Stimulated activated CD4-positive, alpha-beta T cell treated with anti-CD3 and anti-CD28 coated beads, Interleukin-15, amount 100 ng/mL, for 1 hour (primary cell): Measurements from ENCODE around the gene ARHGEF7.

ENCODE experiments used
- DNase-seq, 2 donors: peaks; one replicate each; pipeline ENCODE4 v3.0.0-alpha.2; 2020; ENCODE audit warnings: low read depth in 1 of 2, low spot score in 1 of 2

ARHGEF7 gene

DNA sequence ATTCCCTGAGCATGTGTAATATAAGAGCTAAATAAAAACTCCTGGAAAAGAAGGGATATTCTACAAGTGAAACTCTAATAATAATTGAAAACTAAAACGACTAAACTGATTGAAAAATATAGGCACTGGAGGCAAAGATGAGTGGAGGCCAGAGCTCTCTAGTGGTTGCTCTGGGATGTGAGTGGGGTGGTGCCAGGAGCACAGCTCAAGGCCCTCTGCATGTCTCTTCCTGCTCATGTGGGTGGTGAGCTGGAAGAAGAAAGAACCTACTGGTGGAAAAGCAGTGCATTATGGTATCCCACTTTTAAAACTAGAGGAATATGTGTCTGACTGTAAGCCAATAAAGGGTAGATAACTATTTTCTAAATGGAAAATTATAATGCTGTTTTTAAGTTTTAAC lies 15.8 kb upstream of the ARHGEF7 start:
- no peak for DNase-seq

DNA sequence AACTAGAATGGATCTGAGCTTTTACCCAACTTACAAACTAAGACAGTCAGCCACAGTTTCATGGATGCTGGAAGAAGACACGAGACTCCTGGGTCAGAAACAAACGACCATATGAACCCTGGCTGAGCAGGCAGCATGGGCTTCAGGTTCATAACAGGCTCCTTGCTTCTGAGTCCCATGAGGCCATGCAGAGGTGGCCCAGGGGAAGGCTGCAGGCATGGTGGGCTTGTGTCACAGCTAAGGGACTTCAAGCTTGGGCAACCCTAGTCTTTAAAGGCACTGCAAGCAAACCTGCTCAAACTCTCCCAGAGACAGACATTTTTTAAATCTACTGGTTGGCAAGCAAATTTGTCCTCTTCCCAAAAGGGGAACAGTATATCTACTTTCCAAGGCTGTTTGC lies 5.1 kb upstream of the ARHGEF7 start:
- DNase-seq: no peak

DNA sequence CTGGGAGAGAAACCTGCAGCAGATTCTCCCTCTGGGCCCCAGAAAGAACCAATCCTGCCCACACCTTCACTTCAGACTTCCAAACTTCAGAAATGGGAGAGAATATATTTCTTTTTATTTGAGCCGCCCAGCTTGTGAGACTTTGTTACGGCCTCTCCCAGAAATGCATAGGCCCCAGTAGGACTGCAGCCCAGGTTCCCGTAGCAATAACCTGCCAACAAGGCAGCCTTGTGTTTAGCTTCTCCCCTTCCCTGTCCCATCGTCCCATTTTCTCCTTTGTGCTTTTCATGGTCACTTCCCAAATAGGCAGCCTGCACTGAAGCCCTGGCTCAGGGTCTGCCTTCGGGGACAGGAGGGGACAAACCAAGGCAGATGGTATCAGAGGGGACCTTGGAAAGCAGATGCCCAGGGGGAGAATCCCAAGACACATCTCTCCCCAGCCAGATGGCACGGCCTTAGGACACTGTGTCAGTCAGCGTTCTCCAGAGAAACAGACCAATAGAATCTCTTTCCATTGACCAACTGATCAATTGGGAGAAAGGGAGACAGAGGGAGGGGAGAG lies 3.7 kb upstream of the ARHGEF7 start:
- no peak for DNase-seq

DNA sequence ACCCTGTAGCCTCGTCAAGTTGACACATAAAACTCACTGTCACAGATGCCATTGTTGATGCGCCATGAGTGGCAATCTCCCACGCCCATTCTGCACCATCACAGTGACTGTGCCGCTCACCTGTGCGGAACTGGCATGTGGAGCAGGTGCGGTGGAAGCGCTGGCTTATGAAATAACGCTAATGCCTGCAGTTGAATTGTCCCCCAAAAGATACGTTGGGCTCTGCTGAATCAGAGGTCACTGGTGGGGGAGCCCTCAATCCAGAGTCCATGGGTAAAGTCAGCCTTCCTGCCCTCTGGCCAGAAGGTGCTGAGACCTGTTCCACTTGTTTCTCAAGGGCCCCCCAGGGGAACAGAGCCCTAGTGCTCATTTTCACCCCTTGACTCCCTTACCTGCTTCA lies 2.9 kb upstream of the ARHGEF7 start:
- DNase-seq: no peak

DNA sequence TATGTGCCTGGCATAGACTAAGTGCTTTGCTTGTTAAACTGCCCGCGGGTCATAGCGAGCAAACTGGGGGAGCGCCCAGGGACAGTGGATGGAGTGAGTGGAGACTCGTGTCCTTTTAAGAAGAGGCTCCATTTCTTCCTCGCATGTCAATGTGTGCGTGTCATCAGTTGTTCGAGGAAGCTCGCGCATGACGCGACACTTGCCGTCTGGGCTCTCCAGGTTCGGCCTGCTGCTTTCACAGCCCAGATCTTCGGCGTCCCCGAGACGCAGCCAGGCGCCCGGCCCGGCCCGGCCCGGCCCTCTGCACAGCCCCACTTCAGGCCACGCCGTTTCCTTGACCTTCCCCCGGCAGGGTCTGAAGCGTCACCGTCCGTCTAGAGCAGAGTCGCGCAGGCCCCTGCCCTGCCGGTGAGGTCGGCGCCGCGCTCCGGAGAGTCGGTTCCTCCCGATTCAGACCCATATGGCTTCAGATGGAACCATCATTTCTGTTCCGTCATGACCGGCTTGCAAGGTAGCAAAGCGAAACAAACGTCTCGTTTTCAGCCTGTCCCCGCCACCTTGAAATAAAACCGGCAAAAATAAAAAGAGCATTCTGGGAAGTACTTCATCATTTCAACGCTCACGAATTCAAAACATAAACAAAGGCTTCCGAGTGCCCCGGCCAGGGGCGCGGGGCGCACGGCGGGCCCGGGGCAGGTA lies 599 bp upstream of the ARHGEF7 start:
- no peak for DNase-seq

DNA sequence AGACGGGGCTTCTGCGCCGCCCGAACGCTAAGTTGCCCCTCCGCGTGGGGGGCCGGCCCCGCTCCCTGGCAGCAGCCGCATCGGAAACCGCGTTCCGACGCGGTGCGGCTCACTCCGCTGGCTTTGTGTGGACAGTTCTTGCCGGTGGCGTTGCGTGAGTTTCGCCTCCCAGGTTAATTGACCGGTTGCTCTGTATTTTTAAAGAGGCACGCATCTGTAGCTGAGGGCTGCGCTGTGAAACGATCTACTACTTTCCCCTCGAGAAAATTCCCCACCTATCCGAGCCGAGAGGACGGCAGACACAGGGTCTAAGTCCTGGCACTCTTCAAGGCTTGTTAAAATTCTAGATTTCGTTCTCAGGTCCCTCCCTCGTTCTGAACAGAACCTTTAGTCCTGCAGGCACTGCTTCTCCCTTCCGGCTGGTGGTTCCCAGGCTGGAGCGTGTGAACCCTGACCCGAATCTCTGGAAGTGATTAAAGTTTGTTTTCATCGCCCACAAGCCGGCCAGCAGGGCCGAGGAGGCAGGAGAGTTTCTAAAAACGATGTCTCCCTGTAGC lies 933 bp downstream of the ARHGEF7 start:
- no peak for DNase-seq

DNA sequence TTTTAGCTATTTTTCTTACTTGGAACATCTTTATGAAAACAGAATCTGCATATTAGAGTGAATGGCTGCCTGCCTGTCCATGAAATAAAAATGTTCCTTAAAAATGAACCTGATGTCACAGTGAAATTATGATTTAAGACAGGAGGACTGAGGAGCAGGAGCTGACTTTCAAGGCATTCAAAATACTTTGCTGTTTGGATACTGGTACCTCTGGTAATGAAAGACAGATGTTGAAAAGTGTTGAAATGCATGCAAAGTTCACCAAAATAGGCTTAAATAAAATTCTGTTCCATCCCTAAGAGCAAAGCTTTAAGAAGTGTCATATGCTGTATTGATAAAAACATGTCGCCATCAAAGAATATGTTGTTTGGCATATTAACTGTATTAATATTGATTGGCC lies 1.7 kb downstream of the ARHGEF7 start:
- DNase-seq: no peak

DNA sequence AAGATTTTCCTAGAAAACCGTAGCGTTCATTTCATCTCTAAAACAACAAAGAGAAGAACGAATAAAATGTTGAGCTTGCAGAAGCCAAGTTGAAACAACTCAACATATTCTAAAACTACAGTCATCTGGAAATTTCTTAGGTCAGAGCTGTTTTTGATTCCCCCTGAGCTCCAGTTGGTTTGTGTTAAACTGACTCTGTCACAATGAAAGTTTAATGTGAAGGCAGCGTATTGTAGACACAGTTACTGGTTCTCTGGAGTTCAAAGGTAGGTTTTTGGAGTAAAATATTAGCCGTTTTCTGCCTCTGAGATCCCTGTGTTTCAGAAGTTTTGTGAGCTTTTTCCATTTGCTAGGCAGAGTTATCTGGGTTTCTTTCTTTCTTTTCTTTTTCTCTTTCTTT lies 2.2 kb downstream of the ARHGEF7 start:
- no peak for DNase-seq

DNA sequence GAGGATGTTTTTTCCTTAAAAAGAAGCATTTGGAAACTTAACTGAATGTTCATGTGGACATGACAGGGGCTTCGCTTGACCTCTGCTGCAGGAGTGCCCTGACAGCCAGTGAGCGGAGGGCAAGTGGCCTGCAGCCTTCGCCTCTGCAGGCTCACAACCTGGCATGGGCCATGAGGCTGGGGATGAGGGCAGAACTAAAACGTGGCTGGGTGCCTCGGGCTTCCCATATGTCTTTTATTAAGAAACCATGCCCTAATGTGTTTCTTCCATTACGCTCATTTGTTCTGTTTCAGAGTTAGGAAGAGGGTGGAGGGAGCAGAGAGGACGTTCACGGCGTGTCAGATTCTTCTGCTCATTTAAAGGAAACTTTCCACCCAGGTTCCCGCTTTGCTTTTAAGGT lies 2.9 kb downstream of the ARHGEF7 start:
- DNase-seq: no peak

DNA sequence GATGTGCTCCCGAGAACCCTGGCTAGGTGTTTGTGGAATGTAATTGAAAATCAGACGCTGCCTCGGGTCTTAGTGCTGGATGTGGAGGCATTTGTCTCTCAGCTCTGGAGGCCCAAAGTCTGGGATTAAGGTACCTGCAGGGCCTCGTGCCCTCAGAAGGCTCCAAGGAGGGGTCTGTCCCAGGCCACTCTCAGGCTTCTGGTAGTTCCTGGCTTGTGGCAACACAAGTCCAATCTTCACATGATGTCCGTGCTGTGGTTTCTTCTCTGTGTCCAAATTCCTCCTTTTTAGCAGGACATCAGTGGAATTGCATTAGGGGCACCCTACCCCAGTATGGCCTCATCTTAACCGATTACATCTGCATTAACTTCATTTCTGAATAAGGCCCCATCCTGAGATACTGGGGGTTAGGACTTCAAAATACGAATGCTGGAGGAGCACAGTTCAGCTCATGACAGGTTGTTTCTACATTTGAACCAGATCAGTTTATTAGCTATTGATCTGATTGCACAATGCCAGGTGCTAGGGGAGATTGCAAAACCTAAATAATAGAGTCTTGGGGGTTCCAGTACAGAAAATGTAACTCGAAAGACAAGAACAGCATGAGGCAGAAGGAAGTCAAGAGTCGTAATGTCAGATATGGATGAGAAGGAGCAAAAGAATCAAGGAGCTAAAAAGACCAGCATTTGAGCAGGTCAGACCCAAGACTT lies 3.9 kb downstream of the ARHGEF7 start:
- no peak for DNase-seq

DNA sequence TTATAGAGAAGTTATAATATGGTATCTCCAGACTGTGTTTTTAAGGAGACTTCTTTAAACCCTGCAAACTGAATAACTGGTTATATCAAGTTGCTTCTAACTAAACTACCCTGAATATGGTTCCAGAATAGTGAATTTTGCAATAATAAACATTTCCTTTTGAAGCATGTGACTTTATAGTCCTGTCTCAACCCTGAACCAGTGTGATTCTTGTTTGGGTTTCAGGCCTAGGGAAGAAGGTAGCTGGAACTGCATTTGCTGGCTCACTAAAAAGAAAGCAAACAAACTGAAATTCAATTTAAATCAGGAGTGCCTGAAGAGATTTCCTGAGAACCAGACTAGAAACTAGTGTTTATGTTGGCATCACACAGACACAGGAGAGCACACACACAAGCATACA lies 4.9 kb downstream of the ARHGEF7 start:
- no peak for DNase-seq

DNA sequence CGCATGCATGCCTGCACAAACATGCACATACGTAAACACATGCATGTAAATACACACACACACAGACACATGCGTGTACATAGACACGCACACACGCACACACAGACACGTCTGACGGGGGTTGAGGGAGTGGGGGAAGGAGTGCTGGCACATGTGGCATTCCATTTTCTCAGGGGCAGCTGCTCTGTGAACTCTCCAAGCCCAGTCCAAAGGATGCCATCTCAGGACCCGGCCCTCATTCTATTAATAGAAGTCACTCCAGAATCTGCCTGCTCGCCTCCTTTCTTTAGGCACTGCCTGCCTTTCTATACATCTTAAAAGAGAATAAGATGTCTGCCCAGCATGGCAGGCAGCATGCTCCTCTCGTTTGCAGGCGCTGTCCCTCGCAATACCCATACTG lies 5.3 kb downstream of the ARHGEF7 start:
- DNase-seq: no peak

DNA sequence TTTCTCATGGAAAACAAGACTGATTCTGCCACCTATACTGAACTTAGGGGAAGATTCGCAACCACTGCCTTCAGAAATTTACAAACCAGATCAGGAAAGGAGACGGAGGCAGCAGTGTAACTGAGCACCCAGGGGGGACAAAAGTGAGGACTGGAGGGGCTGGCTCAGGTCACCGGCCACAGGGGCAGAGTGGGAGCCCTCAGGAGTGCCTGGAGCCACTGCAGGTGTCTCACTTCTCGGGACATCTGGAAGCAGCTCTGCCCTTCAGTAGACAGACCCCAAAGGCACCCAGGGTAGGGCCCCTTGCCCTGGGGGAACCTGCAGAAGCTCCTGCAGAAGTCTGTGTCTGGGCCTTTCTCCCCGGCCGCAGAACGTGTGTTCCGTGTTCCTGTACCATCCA lies 5.8 kb downstream of the ARHGEF7 start:
- no peak for DNase-seq

DNA sequence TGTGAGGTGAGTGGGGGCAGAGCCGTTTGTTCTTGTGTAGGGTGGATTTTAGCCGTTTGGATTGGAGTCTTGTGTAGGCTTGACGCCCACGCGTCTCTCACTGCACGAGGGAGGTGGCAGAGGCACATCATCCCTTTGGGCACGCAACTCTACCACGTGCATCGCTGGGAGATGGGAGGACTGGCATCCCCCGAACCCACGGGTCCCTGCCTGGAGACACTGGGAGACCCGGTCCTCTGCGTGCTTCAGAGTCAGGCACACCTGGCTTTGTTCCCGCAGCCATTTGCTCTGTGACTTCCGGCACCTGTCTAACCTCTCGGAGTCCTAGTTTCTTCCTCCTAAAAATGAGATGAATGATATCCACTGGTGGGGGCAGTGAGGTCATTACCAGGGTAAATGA lies 6.4 kb downstream of the ARHGEF7 start:
- no peak for DNase-seq

DNA sequence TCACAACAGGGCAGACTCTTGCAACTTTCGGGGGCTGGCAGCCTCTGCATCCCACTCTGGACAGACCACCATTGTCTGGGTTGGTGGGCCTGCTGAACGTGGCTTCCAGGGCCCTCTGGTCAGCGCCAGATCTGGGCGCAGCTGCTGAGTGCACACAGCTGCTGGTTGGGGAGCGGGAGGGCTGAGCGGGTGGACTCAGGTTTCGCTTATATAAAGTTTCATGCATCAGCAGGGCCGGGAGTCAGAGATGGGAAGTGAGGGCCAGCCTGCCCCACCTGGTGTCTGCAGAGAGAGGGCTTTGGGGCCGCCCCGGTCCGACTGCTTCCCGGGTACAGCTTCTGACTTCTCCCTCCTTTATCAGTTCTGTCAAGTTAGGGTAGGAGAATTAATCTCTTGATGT lies 6.9 kb downstream of the ARHGEF7 start:
- no peak for DNase-seq

DNA sequence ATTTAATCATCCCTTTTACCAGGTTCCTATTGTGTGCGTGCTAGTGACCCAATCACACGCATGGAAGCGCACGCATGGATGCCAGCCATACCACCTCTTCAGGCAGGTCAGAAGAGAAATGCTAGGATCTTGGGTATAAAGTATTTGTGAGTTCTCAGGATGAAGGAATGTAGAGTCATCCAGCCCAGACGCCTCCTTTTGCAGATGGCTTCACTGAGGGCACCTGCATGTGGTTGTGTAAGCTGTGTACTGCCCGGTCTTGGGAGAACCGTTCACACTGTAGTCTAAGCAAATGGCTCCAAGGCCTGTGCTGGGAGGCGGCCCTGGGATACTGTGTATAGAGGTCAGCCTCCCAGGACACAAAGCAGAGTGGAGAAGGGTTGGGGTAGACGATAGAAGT lies 7.5 kb downstream of the ARHGEF7 start:
- DNase-seq: no peak

DNA sequence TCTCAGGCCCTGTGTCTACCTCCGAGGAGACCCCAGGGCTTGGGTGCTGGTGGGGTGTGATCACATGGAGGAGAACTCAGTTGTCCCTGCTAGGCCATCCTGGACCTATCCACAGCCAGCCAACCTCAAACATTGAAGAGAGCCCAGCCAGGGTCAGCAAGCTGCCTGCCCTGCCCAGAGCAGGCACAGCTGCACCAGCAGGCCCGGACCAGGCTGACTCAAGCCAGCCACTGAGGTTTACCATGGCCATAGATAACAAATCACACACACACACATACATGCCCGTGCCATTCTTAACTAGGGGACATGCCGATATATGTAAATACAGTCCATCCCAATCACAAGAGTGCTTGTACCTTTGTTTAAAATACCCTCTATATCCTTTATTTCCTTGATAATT lies 8.1 kb downstream of the ARHGEF7 start:
- no peak for DNase-seq

DNA sequence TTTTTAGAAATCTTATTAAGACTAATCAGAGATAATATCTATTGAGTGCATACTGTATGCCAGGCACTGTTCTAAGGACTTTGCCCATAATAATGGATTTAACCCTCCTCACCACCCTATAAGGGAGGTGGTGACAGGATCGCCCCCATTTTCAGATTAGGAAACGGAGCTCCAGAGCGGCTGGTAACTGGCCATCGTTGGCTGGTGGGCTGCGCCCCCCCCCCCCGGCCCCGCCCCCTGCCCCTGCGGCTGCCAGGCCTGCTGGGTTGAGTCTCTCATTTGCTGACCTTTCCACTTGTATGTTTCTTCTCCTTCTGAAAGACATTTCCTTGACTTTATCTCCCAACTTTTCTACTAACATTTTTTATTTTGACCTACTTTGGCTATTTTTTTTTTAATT lies 8.5 kb downstream of the ARHGEF7 start:
- DNase-seq: no peak

DNA sequence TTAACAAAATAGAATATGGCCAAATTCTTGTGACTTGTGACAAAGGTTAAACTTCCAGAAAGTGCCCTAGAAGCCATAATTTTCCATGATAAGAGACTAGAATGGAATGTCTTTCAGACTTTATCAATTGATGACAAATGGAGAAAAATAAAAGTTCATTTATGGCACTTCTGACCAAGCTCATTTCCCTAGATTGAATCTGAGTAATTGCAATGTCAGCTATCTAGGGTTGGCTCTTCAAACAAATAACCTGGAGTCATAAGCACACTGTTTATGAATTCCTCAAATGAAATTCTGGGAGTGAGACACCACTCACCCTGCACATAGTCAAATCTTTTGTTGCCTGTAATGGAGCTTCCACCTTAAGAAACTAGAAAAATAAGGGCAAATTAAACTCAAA lies 11.4 kb downstream of the ARHGEF7 start:
- DNase-seq: no peak

DNA sequence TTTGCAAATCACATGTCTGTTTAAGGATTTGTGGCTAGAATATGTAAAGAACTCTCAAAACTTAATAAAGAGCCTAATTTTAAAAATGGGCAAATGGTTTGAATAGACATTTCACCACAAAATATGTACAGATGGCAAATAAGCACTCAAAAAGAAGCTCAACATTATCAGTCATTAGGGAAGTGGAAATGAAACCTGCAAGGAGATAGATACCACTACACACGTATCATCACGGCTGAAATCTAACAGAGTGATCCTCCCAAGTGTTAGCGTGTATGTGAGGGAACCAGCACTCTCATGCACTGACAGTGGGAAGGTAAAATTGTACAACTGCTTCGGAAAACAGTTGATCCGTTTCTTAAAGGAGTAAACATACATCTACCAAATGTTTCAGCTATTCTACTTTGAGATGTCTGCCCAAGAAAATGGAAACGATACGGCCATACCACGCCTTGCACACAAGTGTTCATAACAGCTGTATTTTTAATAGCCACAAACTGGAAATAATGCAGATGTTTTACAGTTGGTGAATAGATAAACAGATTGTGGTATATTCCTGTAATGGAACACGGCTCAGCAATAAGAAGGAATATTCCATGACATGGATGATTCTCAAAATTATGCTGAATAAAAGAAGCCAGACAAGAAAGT lies 14.5 kb downstream of the ARHGEF7 start:
- DNase-seq: no peak

DNA sequence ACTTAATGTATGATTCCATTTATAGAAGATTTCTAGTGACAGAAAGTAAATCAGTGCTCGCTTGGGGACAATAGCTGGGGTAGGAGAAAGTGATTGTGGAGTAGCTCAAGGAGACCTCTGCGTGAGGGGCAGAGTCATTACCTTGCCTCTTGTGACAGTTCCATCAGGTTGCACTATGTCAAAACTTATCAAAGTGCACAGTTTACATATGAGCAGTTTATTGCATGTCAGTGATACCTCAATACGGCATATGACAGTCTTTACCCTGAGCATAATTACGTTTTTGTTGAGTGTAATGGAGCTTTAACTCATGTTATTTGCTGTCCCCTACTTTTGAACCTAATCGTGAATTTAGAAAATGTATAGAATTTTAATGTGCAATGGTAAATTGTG lies 15.0 kb downstream of the ARHGEF7 start:
- no peak for DNase-seq

DNA sequence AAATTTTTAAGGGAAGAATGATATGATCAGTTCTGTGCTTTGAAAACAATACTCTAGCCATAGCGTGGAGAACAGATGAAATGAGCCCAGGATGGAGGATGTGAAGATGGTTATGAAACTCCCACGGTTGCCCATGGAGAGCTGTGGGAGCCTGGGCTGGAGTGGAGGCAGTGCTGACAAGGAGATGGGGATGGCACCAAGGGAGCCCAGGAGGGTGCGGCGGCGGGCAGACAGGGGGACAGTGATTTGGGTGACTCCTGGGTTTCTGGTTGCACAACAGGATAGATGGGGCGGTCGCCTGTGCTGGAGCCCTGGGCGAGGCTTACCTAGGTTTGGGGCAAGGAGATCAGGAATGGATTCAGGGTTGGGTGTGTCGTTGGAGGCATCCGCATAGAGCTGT lies 15.9 kb downstream of the ARHGEF7 start:
- no peak for DNase-seq
